Neural progenitor cell (in vitro differentiated cells): ENCODE results near the gene EXOC4.

Experiments used
- EZH2 ChIP-seq: fragments of 200-600 bp; sonication (generic); IDR thresholded peaks from 2 replicates; pipeline ENCODE4 v1.6.1; 2017; ENCODE audit warnings: antibody characterized with exemption, mild to moderate bottlenecking, moderate library complexity
- TF ChIP-seq, protein P1 (sequence below): fragments of 200-600 bp; sonication (generic); IDR thresholded peaks from 2 replicates; pipeline ENCODE4 v1.5.1; 2017; ENCODE audit warnings: antibody characterized with exemption, mild to moderate bottlenecking

GRCh38 chr7:133619491-133619890 lies 366.6 kb downstream of the EXOC4 start:
- TF ChIP-seq, protein P1, sequence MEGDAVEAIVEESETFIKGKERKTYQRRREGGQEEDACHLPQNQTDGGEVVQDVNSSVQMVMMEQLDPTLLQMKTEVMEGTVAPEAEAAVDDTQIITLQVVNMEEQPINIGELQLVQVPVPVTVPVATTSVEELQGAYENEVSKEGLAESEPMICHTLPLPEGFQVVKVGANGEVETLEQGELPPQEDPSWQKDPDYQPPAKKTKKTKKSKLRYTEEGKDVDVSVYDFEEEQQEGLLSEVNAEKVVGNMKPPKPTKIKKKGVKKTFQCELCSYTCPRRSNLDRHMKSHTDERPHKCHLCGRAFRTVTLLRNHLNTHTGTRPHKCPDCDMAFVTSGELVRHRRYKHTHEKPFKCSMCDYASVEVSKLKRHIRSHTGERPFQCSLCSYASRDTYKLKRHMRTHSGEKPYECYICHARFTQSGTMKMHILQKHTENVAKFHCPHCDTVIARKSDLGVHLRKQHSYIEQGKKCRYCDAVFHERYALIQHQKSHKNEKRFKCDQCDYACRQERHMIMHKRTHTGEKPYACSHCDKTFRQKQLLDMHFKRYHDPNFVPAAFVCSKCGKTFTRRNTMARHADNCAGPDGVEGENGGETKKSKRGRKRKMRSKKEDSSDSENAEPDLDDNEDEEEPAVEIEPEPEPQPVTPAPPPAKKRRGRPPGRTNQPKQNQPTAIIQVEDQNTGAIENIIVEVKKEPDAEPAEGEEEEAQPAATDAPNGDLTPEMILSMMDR = no peak
- no peak for TF ChIP-seq EZH2
